Measurements from ENCODE around the gene WIPI1.

Gene WIPI1

GRCh38 chr17:68424861-68425260, 32.4 kb downstream of the WIPI1 start:
- Histone ChIP-seq H3K36me3 (replicated peaks) (peaks cover 51% of the 10 kb centered on the region), H3K27ac (no peak overlapping the region), H3K27me3 (replicated peaks) (no peaks in the 10 kb centered on the region), H3K4me3 (ENCODE audit: low read depth, low read length) (no peak overlapping the region)
- TF ChIP-seq CTCF (IDR thresholded peaks at IDR 0.05; ENCODE audit: low read depth, low read length, missing control alignments), result no peak
- in situ Hi-C loops (cut with HindIII; ENCODE audit: low pct_ligation_motif_present, low sequenced_read_pairs), result no loop called here
- DNase-seq, result no peak

GRCh38 chr17:68424203-68424602, 33.1 kb downstream of the WIPI1 start:
- H3K4me3 ChIP-seq (ENCODE audit: low read depth, low read length), result no peak overlapping the region
- H3K27me3 ChIP-seq (replicated peaks), result no peaks in the 10 kb centered on the region
- in situ Hi-C loops (cut with HindIII; ENCODE audit: low pct_ligation_motif_present, low sequenced_read_pairs), result no loop called here
- H3K27ac ChIP-seq, result no peak overlapping the region
- peaks cover 46% of the 10 kb centered on the region for H3K36me3 ChIP-seq (replicated peaks)
- no peak for TF ChIP-seq CTCF (IDR thresholded peaks at IDR 0.05; ENCODE audit: low read depth, low read length, missing control alignments)
- no peak for DNase-seq

GRCh38 chr17:68423251-68423650, 34.0 kb downstream of the WIPI1 start:
- no peak for DNase-seq

GRCh38 chr17:68422821-68423220, 34.5 kb downstream of the WIPI1 start:
- no peak for TF ChIP-seq CTCF (IDR thresholded peaks at IDR 0.05; ENCODE audit: low read depth, low read length, missing control alignments)
- no peak for DNase-seq
- Histone ChIP-seq H3K36me3 (replicated peaks) (peaks cover 34% of the 10 kb centered on the region), H3K4me3 (ENCODE audit: low read depth, low read length) (no peak overlapping the region), H3K27me3 (replicated peaks) (no peaks in the 10 kb centered on the region), H3K27ac (no peak overlapping the region)
- in situ Hi-C loops (cut with HindIII; ENCODE audit: low pct_ligation_motif_present, low sequenced_read_pairs), result no loop called here

More at GRCh38 chr17:68423251-68423650, 34.0 kb downstream of the WIPI1 start:
- Histone ChIP-seq H3K27me3 (replicated peaks) (no peaks in the 10 kb centered on the region), H3K4me3 (ENCODE audit: low read depth, low read length) (no peak overlapping the region), H3K27ac (no peak overlapping the region), H3K36me3 (replicated peaks) (peaks cover 38% of the 10 kb centered on the region)
- TF ChIP-seq CTCF (IDR thresholded peaks at IDR 0.05; ENCODE audit: low read depth, low read length, missing control alignments), result no peak
- in situ Hi-C loops (cut with HindIII; ENCODE audit: low pct_ligation_motif_present, low sequenced_read_pairs), result no loop called here

- Histone ChIP-seq H3K27ac (no peak overlapping the region), H3K36me3 (replicated peaks) (peaks cover 24% of the 10 kb centered on the region), H3K4me3 (ENCODE audit: low read depth, low read length) (no peak overlapping the region), H3K27me3 (replicated peaks) (no peaks in the 10 kb centered on the region)
- no peak for TF ChIP-seq CTCF (IDR thresholded peaks at IDR 0.05; ENCODE audit: low read depth, low read length, missing control alignments)
- no peak for DNase-seq
- in situ Hi-C loops (cut with HindIII; ENCODE audit: low pct_ligation_motif_present, low sequenced_read_pairs), result no loop called here
Observed at GRCh38 chr17:68421486-68421885, 35.8 kb downstream of the WIPI1 start.

- Histone ChIP-seq H3K36me3 (replicated peaks) (peaks cover 19% of the 10 kb centered on the region), H3K27ac (no peak overlapping the region), H3K27me3 (replicated peaks) (no peaks in the 10 kb centered on the region), H3K4me3 (ENCODE audit: low read depth, low read length) (no peak overlapping the region)
- in situ Hi-C loops (cut with HindIII; ENCODE audit: low pct_ligation_motif_present, low sequenced_read_pairs), result no loop called here
- no peak for DNase-seq
- no peak for TF ChIP-seq CTCF (IDR thresholded peaks at IDR 0.05; ENCODE audit: low read depth, low read length, missing control alignments)
Observed at GRCh38 chr17:68420065-68420464, 37.2 kb downstream of the WIPI1 start.

Data from brain microvascular endothelial cell (primary cell).